ENCODE measurements around the gene SLC38A10. TPM values are rescaled to one million over a fixed set of nuclear protein-coding genes. Genes with fewer than 3 reads are reported as not detected.
A peak's percentile ranks its signal among the peaks of the same experiment; 100 is the strongest.

SLC38A10 gene
- total RNA-seq, 1 experiment from 2014 or later: 75.1 TPM

DNA sequence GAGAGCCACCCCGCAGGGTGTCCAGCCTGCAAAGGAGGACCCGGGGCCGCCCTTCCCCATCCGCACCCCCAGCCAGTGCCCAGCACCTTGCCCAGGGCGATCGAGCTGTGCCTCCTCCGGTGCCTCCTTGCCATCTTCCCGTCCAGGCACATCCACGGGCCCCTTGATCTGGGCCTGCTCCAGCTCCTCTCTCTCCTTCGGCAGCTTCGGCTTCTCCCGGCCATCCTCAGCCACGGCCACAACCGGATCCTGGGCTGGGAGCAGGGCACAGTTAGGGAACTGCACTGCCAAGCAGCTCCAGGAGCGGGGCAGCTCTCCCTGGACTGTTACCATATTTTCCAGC, 42.1 kb downstream of the SLC38A10 start:
- H3K36me3 ChIP-seq (ENCODE audit: insufficient read depth, low read length, poor library complexity, severe bottlenecking): peaks cover 10% of the 10 kb centered on the region
- no TSS peak for BruUV-seq (replicated peaks)
- intact Hi-C loops (cut with micrococcal nuclease; ENCODE audit: unreplicated experiment): no loop called here
- H3K27ac ChIP-seq (ENCODE audit: low read depth, low read length, poor library complexity, severe bottlenecking): peak overlapping the region; percentile 47
- H3K4me1 ChIP-seq (ENCODE audit: insufficient read depth, low read length, poor library complexity, severe bottlenecking): peaks cover 29% of the 10 kb centered on the region
- DNase-seq (ENCODE audit: low spot score): no peak
- ChIA-PET POLR2A (ENCODE audit: low non-redundant PET) (no interaction called here), CTCF (interaction anchor here (0.8 to 0.9 kb wide), 2 partner anchors 232 to 270 kb away, joined by 3 read pairs; no protein-coding TSS in a partner anchor)
- H3K4me3 ChIP-seq (ENCODE audit: low read depth, low read length, poor library complexity, severe bottlenecking): no peak overlapping the region
- no peak for TF ChIP-seq EZH2 (IDR thresholded peaks at IDR 0.05; ENCODE audit: borderline replicate concordance, low read depth, low read length, poor library complexity, severe bottlenecking)
- TF ChIP-seq, protein P1, sequence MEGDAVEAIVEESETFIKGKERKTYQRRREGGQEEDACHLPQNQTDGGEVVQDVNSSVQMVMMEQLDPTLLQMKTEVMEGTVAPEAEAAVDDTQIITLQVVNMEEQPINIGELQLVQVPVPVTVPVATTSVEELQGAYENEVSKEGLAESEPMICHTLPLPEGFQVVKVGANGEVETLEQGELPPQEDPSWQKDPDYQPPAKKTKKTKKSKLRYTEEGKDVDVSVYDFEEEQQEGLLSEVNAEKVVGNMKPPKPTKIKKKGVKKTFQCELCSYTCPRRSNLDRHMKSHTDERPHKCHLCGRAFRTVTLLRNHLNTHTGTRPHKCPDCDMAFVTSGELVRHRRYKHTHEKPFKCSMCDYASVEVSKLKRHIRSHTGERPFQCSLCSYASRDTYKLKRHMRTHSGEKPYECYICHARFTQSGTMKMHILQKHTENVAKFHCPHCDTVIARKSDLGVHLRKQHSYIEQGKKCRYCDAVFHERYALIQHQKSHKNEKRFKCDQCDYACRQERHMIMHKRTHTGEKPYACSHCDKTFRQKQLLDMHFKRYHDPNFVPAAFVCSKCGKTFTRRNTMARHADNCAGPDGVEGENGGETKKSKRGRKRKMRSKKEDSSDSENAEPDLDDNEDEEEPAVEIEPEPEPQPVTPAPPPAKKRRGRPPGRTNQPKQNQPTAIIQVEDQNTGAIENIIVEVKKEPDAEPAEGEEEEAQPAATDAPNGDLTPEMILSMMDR (conservative IDR thresholded peaks at IDR 0.05; ENCODE audit: low read depth, low read length): no peak
- H3K27me3 ChIP-seq (replicated peaks; ENCODE audit: insufficient read depth, low read depth, low read length, poor library complexity): no peaks in the 10 kb centered on the region
- H3K9me3 ChIP-seq (ENCODE audit: low read depth, low read length, poor library complexity, severe bottlenecking): no peaks in the 10 kb centered on the region

DNA sequence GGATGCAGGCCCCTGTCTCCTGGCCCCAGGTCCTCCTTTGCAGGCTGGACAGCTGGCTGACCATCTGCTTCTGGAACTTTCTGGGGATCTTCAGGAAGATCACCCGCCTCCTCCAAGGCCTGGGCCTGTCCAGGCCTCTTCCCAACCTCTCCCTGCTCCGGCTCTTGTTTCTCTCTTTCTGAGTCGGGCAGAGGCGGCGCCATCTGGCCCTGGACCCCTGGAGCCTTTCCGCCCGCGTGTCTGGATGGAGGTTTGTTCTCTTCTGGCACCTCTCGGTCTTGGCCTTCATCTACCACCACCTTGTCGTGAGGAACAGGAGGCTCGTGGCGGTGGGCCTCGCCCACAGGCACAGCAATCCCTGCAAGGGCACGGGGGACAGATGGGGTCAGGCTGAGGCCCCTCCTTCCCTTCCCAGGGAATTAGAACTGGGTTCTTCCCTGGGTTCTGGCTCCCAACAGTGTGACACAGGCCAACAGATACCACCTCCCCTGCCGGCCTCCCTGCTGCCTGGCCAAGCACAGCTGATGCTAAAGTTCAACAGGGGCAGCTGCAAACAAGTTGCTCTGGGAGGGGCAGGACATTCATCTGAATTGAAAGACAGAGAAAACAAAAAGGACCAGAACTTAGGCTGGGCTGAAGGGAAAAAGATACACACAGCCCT, 42.7 kb downstream of the SLC38A10 start:
- H3K27ac ChIP-seq (ENCODE audit: low read depth, low read length, poor library complexity, severe bottlenecking): peak overlapping the region; percentile 47
- no peaks in the 10 kb centered on the region for H3K9me3 ChIP-seq (ENCODE audit: low read depth, low read length, poor library complexity, severe bottlenecking)
- intact Hi-C loops (cut with micrococcal nuclease; ENCODE audit: unreplicated experiment): no loop called here
- ChIA-PET POLR2A (ENCODE audit: low non-redundant PET) (no interaction called here), CTCF (interaction anchor here (0.8 to 0.9 kb wide), 2 partner anchors 232 to 271 kb away, joined by 3 read pairs; no protein-coding TSS in a partner anchor)
- peaks cover 10% of the 10 kb centered on the region for H3K36me3 ChIP-seq (ENCODE audit: insufficient read depth, low read length, poor library complexity, severe bottlenecking)
- peaks cover 29% of the 10 kb centered on the region for H3K4me1 ChIP-seq (ENCODE audit: insufficient read depth, low read length, poor library complexity, severe bottlenecking)
- TF ChIP-seq, protein P1 (conservative IDR thresholded peaks at IDR 0.05; ENCODE audit: low read depth, low read length): no peak
- no peak for TF ChIP-seq EZH2 (IDR thresholded peaks at IDR 0.05; ENCODE audit: borderline replicate concordance, low read depth, low read length, poor library complexity, severe bottlenecking)
- BruUV-seq (replicated peaks): no TSS peak
- no peak for DNase-seq (ENCODE audit: low spot score)
- no peaks in the 10 kb centered on the region for H3K27me3 ChIP-seq (replicated peaks; ENCODE audit: insufficient read depth, low read depth, low read length, poor library complexity)
- H3K4me3 ChIP-seq (ENCODE audit: low read depth, low read length, poor library complexity, severe bottlenecking): no peak overlapping the region

DNA sequence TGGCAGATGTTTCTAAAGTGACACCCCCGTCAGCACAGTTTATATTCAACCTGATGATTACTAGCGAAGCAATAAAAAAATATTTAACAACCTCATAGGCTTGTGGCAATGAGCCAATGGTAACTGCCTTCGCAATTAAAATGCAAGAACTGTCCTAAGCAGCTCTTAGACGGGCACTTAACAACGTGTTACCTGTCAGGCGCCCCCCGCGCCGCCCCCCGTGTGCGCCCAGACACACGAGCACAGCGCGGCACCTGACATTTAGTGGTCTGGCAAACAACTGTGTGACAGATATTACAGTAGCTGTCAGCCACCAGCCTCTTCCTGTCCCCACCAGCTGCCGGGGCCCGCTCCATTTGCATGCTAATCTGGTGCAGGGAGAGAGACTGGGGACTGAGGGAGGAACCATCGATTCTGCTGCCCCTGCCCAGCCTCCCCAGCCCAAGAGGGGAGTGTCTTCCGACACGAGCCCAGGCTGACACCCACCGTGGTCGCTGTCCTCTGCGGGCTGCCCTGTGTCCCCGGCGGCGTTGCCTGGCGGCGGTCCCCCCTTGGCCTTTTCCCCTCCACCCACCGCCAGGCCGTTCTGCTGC, 43.3 kb downstream of the SLC38A10 start:
- DNase-seq (ENCODE audit: low spot score): peak; percentile 59
- peaks cover 10% of the 10 kb centered on the region for H3K36me3 ChIP-seq (ENCODE audit: insufficient read depth, low read length, poor library complexity, severe bottlenecking)
- TF ChIP-seq, protein P1 (conservative IDR thresholded peaks at IDR 0.05; ENCODE audit: low read depth, low read length): no peak
- no peak for TF ChIP-seq EZH2 (IDR thresholded peaks at IDR 0.05; ENCODE audit: borderline replicate concordance, low read depth, low read length, poor library complexity, severe bottlenecking)
- no TSS peak for BruUV-seq (replicated peaks)
- intact Hi-C loops (cut with micrococcal nuclease; ENCODE audit: unreplicated experiment): no loop called here
- POLR2A ChIA-PET (ENCODE audit: low non-redundant PET): no interaction called here
- H3K9me3 ChIP-seq (ENCODE audit: low read depth, low read length, poor library complexity, severe bottlenecking): no peaks in the 10 kb centered on the region
- no peaks in the 10 kb centered on the region for H3K27me3 ChIP-seq (replicated peaks; ENCODE audit: insufficient read depth, low read depth, low read length, poor library complexity)
- CTCF ChIA-PET: no interaction called here
- peak overlapping the region; percentile 47 for H3K27ac ChIP-seq (ENCODE audit: low read depth, low read length, poor library complexity, severe bottlenecking)
- H3K4me3 ChIP-seq (ENCODE audit: low read depth, low read length, poor library complexity, severe bottlenecking): no peak overlapping the region
- peaks cover 29% of the 10 kb centered on the region for H3K4me1 ChIP-seq (ENCODE audit: insufficient read depth, low read length, poor library complexity, severe bottlenecking)
